ENCODE data around the gene ENTR1. TPM values are rescaled to one million over a fixed set of nuclear protein-coding genes. Genes with fewer than 3 reads are reported as not detected.

Gene ENTR1
- total and polyA plus RNA-seq, 2 of the 4 experiments (the other 2 are of a cell fraction) = 14.5 to 37.3 TPM

- TF ChIP-seq MAFK (IDR thresholded peaks at IDR 0.05; ENCODE audit: low read depth, low read length) (no peak), MXI1 (IDR thresholded peaks at IDR 0.05; ENCODE audit: borderline replicate concordance, low read depth, low read length) (no peak)
Measured at GRCh38 chr9:136437430-136437829, 27.0 kb upstream of the ENTR1 start (continued).

GRCh38 chr9:136436055-136436634 lies 25.7 kb upstream of the ENTR1 start:
- peaks cover 63% of the 10 kb centered on the region for H4K20me1 ChIP-seq (ENCODE audit: insufficient read depth, low read length)
- H3K9ac ChIP-seq (ENCODE audit: low read depth, low read length) = no peak overlapping the region
- H3K9me1 ChIP-seq (ENCODE audit: insufficient read depth, low read length) = peaks cover 8% of the 10 kb centered on the region; the same call in 1 of the 2 replicates
- in situ Hi-C loops (cut with MboI; ENCODE audit: low sequenced_read_pairs) = no loop called here
- DNase-seq (no peak), ATAC-seq (ENCODE audit: low read depth) (no peak)
- H2AK5ac ChIP-seq (ENCODE audit: low read depth, low read length) = no peak overlapping the region
- no peak overlapping the region for H2BK5ac ChIP-seq (ENCODE audit: low read depth, low read length, poor library complexity, severe bottlenecking)
- peaks cover 6 to 65% of the 10 kb centered on the region in 2 experiments for H3K79me1 ChIP-seq (ENCODE audit: low read depth in 1 of 2, low read length in 2 of 2)
- intact Hi-C loops (cut with micrococcal nuclease) = no loop called here
- H2AK9ac ChIP-seq (replicated peaks; ENCODE audit: low read depth, low read length, poor library complexity) = peak overlapping the region; percentile 48
- peaks cover 7% of the 10 kb centered on the region for H3K4me1 ChIP-seq (ENCODE audit: control insufficient read depth, insufficient read depth, low read length)
- H4K8ac ChIP-seq (ENCODE audit: low read depth in 2 of 2, low read length in 2 of 2) = no peak overlapping the region
- ChIA-PET CTCF (no interaction called here), POLR2A (ENCODE audit: unreplicated experiment) (no interaction called here)
- no peak overlapping the region for H3K4ac ChIP-seq (ENCODE audit: low read depth, low read length)
- WGBS, 2 experiments (ENCODE audit: extremely low coverage in 2 of 2, insufficient read length in 1 of 2) = 94% methylated on average over 17 of the region's 25 CpGs; no CpG with 5 or more reads in 1 of the 2 experiments
- no peak overlapping the region for H3K4me3 ChIP-seq (ENCODE audit: insufficient read depth, low read depth, low read length)
- no peak overlapping the region for H2BK120ac ChIP-seq (ENCODE audit: low read depth, low read length)
- peaks cover 33% of the 10 kb centered on the region for H3K36me3 ChIP-seq (ENCODE audit: control insufficient read depth, insufficient read depth, low read length)
- no peak for TF ChIP-seq NFE2L2 (IDR thresholded peaks at IDR 0.05; ENCODE audit: low read depth, low read length)
- TF ChIP-seq ELK1 (IDR thresholded peaks at IDR 0.05; ENCODE audit: borderline replicate concordance, low read depth, low read length) = no peak
- TF ChIP-seq, protein P1, sequence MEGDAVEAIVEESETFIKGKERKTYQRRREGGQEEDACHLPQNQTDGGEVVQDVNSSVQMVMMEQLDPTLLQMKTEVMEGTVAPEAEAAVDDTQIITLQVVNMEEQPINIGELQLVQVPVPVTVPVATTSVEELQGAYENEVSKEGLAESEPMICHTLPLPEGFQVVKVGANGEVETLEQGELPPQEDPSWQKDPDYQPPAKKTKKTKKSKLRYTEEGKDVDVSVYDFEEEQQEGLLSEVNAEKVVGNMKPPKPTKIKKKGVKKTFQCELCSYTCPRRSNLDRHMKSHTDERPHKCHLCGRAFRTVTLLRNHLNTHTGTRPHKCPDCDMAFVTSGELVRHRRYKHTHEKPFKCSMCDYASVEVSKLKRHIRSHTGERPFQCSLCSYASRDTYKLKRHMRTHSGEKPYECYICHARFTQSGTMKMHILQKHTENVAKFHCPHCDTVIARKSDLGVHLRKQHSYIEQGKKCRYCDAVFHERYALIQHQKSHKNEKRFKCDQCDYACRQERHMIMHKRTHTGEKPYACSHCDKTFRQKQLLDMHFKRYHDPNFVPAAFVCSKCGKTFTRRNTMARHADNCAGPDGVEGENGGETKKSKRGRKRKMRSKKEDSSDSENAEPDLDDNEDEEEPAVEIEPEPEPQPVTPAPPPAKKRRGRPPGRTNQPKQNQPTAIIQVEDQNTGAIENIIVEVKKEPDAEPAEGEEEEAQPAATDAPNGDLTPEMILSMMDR (conservative IDR thresholded peaks at IDR 0.05; ENCODE audit: low read depth, low read length) = no peak
- TF ChIP-seq MAZ (IDR thresholded peaks at IDR 0.05; ENCODE audit: borderline replicate concordance, low read depth, low read length) = no peak
- no peak for TF ChIP-seq BHLHE40 (IDR thresholded peaks at IDR 0.05; ENCODE audit: low read depth, low read length)
- TF ChIP-seq POLR2A (IDR thresholded peaks at IDR 0.05; ENCODE audit: low read depth, low read length) = no peak
- TF ChIP-seq, protein P2, sequence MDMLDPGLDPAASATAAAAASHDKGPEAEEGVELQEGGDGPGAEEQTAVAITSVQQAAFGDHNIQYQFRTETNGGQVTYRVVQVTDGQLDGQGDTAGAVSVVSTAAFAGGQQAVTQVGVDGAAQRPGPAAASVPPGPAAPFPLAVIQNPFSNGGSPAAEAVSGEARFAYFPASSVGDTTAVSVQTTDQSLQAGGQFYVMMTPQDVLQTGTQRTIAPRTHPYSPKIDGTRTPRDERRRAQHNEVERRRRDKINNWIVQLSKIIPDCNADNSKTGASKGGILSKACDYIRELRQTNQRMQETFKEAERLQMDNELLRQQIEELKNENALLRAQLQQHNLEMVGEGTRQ (IDR thresholded peaks at IDR 0.05; ENCODE audit: low read depth, low read length) = no peak
- H3K56ac ChIP-seq (ENCODE audit: extremely low read depth, insufficient read depth, low read length) = no peak overlapping the region
- no peak overlapping the region for H2AFZ ChIP-seq (replicated peaks; ENCODE audit: low read length, poor library complexity)
- H3K27ac ChIP-seq (ENCODE audit: insufficient read depth, low read length) = no peak overlapping the region
- H2BK15ac ChIP-seq (ENCODE audit: low read depth, low read length) = no peak overlapping the region
- no peak overlapping the region for H2BK20ac ChIP-seq (ENCODE audit: low read depth, low read length)
- no peaks in the 10 kb centered on the region for H3K9me3 ChIP-seq (ENCODE audit: control insufficient read depth, insufficient read depth, low read length)
- no peak overlapping the region for H4K91ac ChIP-seq (ENCODE audit: insufficient read depth, low read depth, low read length)
- no peak overlapping the region for H3K18ac ChIP-seq (ENCODE audit: low read depth, low read length)
- dilution Hi-C loops (cut with HindIII; ENCODE audit: low sequenced_read_pairs, unreplicated experiment) = no loop called here
- H4K5ac ChIP-seq (ENCODE audit: low read depth, low read length) = no peak overlapping the region
- H3K27me3 ChIP-seq (ENCODE audit: control insufficient read depth, insufficient read depth, low read length) = no peaks in the 10 kb centered on the region
- no peak overlapping the region for H3K14ac ChIP-seq (replicated peaks; ENCODE audit: low read depth, low read length)
- no peak overlapping the region for H3K23ac ChIP-seq (ENCODE audit: low read depth, low read length)
- no peak overlapping the region for H3K4me2 ChIP-seq (ENCODE audit: low read depth, low read length)
- no TSS peak for BruUV-seq (replicated peaks)

All from IMR-90 (cell line).